ENCODE measurements around the gene PTPRD.

PTPRD gene

GRCh38 chr9:8432224-8432623, 2180.6 kb downstream of the PTPRD start:
- TF ChIP-seq CTCF (IDR thresholded peaks at IDR 0.05; ENCODE audit: insufficient read depth, missing control alignments) = no peak
- FAIRE-seq (no peak), DNase-seq (ENCODE audit: insufficient read length, low spot score) (no peak)

GRCh38 chr9:8431505-8431904, 2181.3 kb downstream of the PTPRD start:
- FAIRE-seq = no peak
- no peak for TF ChIP-seq CTCF (IDR thresholded peaks at IDR 0.05; ENCODE audit: insufficient read depth, missing control alignments)
- no peak for DNase-seq (ENCODE audit: insufficient read length, low spot score)

GRCh38 chr9:8430945-8431344, 2181.9 kb downstream of the PTPRD start:
- no peak for TF ChIP-seq CTCF (IDR thresholded peaks at IDR 0.05; ENCODE audit: insufficient read depth, missing control alignments)
- FAIRE-seq (no peak), DNase-seq (ENCODE audit: insufficient read length, low spot score) (no peak)

- no peak for DNase-seq (ENCODE audit: insufficient read length, low spot score)
- no peak for TF ChIP-seq CTCF (IDR thresholded peaks at IDR 0.05; ENCODE audit: insufficient read depth, missing control alignments)
- FAIRE-seq = no peak
These were observed 2183.0 kb downstream of the PTPRD start for GRCh38 chr9:8429768-8430167.

- no peak for FAIRE-seq
- DNase-seq (ENCODE audit: insufficient read length, low spot score) = no peak
- TF ChIP-seq CTCF (IDR thresholded peaks at IDR 0.05; ENCODE audit: insufficient read depth, missing control alignments) = no peak
These were observed 2183.6 kb downstream of the PTPRD start for GRCh38 chr9:8429157-8429556.

- no peak for TF ChIP-seq CTCF (IDR thresholded peaks at IDR 0.05; ENCODE audit: insufficient read depth, missing control alignments)
- DNase-seq (ENCODE audit: insufficient read length, low spot score) (no peak), FAIRE-seq (no peak)
These were observed 2184.4 kb downstream of the PTPRD start for GRCh38 chr9:8428389-8428788.

- no peak for FAIRE-seq
- no peak for DNase-seq (ENCODE audit: insufficient read length, low spot score)
- no peak for TF ChIP-seq CTCF (IDR thresholded peaks at IDR 0.05; ENCODE audit: insufficient read depth, missing control alignments)
These were observed 2187.9 kb downstream of the PTPRD start for GRCh38 chr9:8424786-8425410.
